NCI-H2107 treated with DMSO at 0.1 percent for 48 hours (cell line): ENCODE measurements around the gene DYNLRB1.

Experiments
- DNase-seq: peaks from one replicate; lab custom pipeline; 2025; ENCODE audit not compliant: unreplicated experiment; lab: John Stamatoyannopoulos, UW

Gene DYNLRB1

GRCh38 chr20:34577061-34577460, 60.8 kb downstream of the DYNLRB1 start:
- no peak for DNase-seq

GRCh38 chr20:34578025-34578424, 61.8 kb downstream of the DYNLRB1 start:
- no peak for DNase-seq

- no peak for DNase-seq
These were observed 62.3 kb downstream of the DYNLRB1 start for GRCh38 chr20:34578521-34578920.

GRCh38 chr20:34579191-34579978, 63.2 kb downstream of the DYNLRB1 start:
- DNase-seq: no peak

GRCh38 chr20:34579979-34580940, 64.0 kb downstream of the DYNLRB1 start:
- DNase-seq: no peak

- no peak for DNase-seq
These were observed 65.3 kb downstream of the DYNLRB1 start for GRCh38 chr20:34581341-34582184.

GRCh38 chr20:34582221-34582620, 66.0 kb downstream of the DYNLRB1 start:
- DNase-seq: no peak

- DNase-seq: no peak
These were observed 66.7 kb downstream of the DYNLRB1 start for GRCh38 chr20:34582911-34583310.

- no peak for DNase-seq
These were observed 67.3 kb downstream of the DYNLRB1 start for GRCh38 chr20:34583544-34583943.

GRCh38 chr20:34585019-34585418, 68.8 kb downstream of the DYNLRB1 start:
- no peak for DNase-seq

GRCh38 chr20:34586488-34587163, 70.4 kb downstream of the DYNLRB1 start:
- DNase-seq: no peak
